COLO668 (cell line): ENCODE data around the gene ZBTB16.

ENCODE experiments used
- DNase-seq: peaks from one replicate; lab custom pipeline; 2025; ENCODE audit not compliant: unreplicated experiment; lab: John Stamatoyannopoulos, UW

ZBTB16 gene

DNA sequence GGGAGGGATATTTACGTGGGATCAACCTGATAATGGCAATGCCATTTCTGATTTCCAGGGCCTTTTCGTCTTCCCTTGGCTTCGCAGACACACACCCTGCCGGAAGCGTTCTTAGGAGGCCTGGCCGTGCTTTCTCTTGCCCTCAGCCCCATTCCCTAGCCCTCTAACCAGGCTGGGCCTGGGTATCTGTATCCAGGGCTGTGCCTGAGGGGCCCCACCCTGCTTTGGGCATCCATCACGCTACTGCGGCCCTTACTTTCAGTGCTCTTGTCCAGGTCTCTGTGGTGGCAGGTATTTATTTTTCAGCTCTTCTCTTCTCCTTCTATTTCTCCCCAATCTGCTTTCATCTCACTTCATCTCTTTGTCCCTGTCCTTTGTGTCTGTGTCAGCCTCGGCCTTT, 105.0 kb downstream of the ZBTB16 start:
- no peak for DNase-seq

DNA sequence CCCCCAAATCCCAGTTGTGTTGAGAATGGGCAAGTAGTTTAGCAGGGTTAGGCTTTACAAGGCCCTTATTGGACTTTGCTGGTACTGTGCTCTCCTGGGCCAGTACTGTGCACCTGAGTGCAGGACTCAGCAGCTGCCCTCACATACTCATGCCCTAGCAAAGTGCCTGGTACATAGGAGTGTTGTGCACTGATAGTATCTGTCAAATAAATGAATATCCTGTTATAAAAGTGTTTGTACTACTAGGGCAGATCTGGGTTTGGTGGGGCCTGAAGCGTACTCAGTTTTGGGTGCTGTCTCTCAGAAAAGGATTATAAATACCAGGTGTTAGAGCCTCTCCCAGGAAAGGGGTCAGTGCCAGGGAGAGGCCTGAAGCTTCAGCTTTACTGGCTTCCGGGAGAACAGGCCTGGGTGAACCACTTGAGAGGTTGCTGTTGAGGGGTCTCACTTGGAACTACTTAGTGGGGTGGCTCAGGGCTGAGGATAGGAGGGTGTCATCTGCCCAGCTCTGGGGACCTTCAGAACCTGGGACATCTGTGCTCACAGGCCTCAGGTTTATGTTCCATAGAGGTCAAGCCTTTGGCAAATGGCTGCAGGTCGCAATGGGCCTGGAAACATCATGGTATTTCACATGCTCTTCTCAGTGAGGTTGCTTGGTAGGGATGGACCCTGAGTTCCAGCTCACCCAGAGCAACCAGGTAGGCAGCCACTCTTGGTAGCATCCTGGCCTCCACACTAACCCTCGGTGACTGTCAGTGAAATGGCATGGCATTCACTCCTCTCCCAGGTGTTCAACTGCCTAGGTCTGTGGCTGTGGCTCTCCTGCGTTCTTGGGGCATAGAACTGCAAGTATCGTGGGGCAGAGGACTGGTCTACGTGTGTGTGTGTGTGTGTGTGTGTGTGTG, 106.1 kb downstream of the ZBTB16 start:
- no peak for DNase-seq

DNA sequence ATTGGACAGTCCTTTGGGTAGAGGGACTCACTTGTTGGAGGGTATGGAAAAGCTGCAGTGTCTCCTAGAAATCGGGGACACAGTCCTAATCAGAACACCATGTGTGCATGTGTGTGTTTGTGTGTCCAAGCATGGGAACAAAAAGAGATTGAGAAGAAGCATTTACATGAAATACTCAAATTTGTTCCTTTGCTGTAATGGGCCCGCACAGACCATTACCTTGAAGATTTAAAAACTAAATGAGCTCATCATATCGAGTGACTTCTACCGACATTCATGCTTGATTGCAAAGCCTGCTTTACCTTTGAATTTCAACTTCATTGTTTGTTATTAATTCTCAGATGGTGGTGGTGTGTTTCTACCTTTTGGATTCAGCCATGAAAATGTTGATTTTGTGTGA, 106.9 kb downstream of the ZBTB16 start:
- no peak for DNase-seq

DNA sequence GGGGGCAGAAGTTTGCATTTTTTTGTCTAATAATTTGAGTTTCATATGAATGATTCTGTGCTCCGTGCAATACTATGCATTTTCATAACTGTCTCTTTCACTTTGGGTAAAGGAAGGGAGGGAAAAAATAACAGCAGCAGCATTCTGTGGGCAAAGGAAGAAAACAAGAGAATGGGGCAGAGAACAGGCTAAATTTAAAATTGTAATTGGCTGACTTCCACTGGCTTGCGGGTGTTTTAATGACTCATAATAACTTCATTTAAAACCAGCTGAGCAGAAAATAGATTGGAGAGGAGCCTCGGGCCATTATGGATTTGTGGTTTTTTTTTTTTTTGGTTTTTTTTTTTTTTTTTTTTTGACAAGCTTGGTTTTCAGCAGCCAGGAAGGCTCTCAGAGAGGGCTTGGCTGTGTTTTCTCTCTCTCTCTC, 107.4 kb downstream of the ZBTB16 start:
- DNase-seq: no peak

DNA sequence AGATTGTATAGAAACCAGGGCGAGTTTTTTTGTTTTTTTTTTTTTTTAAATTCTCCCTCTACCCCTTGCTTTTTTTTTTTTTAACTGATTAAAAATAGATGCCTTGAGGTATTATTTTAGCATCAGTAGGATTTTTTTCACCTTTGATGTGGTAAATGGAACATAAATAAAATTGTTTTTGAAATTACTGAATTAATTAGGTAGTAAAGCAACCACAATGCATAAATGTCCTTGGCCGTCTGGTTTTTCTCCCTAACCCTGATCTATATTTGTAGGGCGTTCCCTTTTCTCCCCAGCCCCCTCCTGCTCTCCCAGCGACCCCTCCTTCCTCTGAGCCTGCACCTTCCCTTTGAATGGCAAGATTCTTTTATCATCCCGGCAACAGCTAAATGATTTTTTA, 107.8 kb downstream of the ZBTB16 start:
- DNase-seq: no peak

DNA sequence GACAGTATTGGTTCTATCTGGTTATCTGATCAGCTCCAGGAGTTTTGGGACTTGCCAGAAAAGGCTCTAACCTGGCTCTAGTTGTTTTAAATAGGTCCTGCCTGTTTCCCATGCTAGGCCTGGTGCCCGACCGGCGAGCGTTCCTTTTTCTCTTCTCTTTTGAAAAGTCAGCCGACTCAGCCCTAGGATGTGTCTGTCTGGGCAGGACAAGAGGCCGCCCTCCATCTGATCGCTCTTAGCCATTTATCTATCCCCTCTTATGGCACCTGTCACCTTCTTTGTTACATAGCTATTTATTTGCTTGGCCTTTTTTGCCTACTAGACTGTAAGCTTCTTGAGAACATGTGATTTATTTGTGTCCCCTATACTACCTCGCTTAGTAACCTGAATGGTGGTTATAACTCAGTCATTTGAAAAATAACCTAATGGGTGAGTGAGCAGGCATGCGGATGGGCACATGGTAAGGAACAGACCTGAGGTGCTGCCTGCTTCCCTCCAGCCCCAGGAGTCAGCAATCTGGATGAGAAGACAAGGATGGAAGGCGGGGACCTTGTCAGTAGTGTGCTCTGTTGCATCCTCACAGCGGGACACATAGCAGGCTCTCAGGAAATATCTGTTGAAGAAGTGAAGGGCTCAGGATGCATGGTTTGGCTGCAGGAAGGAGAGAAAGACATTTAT, 108.4 kb downstream of the ZBTB16 start:
- DNase-seq: no peak

DNA sequence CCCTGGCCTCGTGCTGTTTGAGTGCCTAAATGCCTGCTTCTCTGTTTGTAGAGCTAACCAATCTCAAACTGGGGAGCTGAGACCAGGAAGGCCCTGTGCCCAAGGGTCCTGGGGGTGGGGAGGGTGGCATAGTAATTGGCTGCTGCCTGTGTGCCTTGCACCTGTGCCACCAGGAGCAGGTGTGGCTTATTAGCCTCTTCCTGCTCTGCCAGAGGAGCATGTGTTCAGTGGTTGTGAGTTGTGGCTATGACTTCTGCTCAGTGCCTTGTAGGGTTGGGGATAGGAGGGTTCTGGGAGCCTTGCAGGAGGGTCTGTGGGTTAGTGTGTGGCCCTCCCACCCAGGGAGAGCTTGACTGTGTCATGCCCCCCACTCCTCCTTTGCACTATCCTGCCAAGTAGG, 109.2 kb downstream of the ZBTB16 start:
- DNase-seq: peak; percentile 48

DNA sequence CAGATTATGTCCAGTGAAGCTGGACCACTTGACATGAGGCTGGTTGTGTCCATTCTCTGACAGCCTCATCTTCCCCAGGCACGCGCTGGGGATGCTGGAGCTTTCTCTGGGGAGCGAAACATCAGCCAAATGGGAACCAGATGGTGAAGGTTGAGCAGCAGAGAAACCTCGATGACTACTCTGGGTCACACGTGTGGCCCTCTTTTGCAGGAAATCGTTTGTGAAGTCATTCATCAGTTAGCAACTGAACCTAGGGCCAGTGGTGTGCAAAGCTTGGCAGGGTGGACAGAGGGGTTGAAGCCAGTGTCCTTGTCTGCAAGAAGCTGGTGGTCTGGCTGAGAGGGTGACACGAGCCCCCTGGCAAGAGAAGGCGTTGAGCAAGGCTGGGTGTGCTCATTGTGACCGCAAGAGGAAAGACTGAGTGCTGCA, 109.8 kb downstream of the ZBTB16 start:
- DNase-seq: no peak

DNA sequence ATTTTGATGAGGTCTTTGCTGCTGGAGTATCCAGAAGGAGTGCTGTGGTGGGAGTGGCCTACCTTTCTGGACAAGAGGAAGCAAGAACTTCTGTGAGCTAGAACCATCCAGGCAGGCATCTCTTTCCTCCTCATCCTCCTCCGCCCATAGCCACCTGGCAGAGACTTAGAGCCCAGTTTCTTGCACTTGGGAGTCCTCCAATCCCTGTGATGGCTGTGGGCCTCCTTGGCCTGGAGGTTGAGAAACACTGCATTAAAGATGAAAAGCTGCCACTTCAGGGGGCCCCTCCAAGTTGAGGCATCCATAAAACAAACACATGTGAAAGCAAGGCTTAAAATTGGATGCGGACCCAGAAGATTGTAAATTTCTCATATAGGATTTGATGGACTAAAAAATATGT, 110.3 kb downstream of the ZBTB16 start:
- no peak for DNase-seq

DNA sequence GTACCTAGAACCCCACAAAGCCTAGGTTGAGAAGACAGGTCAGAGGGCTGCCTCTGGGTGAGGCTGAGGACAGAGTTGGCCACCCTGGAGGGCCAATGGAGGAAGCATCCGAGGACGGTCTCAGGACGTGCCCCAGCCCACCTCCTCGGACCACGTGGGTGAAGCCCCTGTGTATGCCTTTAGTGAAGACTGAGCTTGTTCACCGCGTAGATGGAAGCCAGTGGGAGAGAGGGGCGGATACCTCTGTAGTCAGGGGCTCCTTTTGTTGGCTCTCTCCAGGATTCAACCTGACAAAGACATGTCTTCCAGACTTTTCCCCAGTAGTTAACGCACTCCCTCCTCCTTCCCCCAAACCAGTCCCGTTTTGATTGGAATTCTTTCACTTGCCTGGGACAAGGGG, 110.7 kb downstream of the ZBTB16 start:
- DNase-seq: no peak

DNA sequence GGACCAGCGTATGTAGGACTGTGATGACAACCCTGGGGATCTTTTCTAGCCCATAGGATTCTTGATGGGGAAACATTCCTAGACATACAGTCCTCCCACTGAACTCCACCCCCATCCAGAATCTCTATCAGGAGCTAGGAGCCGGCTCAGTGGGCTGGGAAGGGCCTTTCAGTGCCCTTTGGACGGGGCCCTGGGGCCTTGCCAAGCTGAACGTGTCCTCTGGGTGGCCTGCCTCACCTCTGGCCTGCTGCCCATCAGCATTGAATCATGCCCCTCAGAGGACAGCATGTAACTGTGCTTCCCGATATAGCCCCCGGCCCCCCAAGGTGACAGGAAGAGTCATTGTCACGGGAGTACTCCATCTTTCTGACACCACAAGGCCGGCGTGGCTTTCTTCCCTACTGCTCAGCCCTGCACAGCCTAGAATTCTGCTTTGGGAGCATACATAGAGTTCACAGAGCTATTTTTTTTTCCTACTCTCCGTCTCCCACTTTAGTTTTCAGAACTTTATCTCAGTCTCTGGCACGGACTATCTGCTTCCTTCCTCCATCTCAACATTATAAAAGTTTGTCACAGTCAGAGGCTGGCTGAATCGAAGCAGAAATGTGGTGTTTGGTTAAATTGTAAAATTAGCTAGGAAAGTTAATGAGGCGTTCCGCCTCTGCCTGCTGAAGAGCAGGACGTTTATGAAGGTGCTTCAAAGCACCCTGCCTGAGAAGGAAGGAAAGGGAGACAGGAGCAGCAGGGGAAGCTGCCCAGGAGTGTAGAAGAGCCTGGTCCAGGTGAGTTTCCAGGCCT, 111.9 kb downstream of the ZBTB16 start:
- no peak for DNase-seq

DNA sequence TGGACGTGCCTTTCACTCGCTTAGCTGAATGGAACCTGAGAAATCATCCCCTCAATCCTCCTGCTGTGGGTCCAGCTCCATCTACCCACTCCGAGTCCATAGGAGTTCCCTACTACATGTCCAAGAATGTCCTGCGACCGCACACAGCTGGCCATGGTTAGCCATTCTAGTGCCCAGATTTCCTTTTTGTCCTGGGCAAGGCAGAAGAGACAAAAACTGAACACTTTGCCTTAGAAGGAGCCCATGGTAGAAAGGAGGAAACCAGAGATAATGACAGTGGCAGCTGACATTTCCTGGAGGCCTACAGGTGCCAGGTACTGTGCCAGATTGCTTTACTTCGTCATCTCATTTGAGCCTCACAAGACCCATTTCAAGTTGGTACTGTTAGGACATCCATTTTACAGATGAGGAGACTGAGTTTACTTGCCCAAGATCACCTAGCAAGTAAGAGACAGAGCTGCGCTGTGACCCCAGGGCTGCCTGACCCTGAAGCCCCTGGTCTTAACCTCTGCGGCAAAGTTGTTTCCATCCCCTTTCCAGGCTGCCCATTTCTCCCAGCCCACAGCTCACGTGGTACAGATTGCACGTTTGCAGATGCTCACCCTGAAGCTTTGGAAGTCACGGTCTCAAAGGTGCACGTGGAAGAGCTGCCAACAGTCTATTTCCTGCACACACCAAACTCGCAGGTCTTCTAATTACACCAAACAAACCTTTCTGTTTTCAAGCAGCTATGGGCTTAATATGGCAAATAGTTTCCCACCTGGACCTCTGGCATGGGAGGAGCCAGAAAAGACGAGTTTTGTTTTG, 112.7 kb downstream of the ZBTB16 start:
- DNase-seq: no peak

DNA sequence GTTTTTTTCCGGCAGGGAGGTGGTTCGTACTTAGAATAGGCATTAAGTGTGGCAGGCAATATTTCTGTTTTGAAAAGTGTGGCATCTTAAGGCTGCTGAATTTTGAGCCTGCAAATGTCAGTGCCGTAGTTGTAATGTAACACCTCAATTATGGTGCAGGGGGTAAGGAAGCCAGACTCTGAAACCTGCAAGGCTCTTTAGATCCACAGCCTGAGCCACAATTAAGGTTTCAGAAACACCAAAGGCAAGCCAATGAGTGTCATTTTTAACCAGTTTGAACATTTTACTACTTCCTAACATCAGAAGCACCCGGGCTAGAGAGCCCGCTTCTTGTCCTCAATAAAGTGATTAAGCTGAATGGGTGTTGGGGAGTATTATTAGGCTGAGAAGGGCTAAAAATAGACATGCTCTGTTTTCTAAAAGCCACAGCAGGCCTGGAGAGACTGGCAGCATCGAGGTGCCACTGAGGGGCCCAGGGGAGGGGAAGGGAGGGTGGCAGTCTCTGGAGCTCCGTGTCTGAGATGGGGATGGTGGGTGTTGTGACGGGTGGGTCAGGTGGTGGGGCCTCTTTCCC, 113.4 kb downstream of the ZBTB16 start:
- no peak for DNase-seq

DNA sequence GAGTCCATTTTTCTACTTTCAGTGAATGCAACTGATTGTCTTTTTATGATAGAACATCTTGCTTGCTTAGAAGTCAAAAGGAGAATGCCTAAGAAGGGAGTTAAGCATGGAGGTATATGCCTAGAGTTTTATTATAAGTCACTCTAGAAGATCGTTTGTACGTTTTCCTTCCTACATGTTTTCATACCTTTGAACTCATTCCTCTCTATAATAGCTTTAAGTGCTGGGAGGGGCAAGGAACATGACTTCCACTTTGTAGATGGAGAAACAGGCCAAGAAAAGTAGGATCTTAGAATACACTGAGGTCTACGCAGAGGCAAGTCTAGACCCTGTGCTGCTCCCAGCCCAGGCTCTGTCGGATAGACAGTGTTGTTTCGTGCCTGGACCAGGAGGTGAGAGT, 114.3 kb downstream of the ZBTB16 start:
- DNase-seq: no peak

DNA sequence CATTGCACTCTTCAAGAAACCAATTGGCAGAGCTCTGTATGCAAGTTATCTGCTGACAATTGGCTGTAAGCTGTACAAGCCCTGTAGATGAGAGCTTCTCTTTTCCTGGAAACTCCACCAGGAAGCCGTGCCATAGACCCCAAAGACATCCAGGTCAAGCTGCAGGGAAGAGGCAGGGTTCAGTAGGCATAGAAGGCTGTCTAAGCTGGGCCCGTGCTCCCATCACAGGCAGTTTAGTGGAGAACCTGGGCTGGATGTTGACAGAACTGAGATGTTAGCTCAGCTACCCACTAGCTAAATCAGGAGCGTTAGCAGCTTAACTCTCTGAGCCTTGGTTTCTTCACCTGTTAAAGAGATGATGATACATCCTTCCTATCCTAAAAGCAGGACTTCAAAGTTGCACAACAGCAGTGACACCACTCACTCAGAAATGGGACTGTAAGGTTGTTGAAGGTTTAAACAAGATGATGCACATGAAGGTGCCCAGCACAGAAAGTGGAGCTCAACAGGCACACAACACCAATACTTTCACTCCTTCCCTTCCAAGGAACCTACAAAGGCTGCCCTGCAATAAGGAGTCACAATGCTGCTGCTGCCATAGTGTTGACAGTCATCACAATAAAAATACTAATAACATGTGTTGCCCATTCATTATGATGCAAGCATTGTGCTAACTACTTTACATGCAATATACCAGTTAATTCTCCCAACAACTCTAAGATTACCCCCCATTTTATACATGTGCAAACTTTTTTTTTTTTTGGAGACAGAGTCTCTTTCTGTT, 115.4 kb downstream of the ZBTB16 start:
- no peak for DNase-seq

DNA sequence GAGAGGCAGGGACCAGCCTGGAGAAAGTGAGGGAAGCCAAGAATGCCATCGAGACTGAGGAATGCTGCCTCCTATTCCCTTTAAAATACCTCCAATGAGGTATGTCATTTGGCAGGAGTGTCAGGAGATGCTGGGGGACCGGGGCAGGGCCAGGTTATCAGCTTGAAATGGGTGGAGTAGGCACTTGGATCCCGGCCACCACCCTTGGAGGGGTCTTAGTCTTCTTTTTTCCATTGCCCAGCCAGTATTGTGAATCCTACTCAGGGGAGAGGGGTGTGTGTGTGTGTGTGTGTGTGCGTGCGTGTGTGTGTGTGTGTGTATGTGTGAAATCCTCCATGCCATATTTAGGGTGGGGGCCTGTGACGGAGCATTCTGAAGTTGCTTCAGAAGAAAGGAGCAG, 116.2 kb downstream of the ZBTB16 start:
- DNase-seq: no peak

DNA sequence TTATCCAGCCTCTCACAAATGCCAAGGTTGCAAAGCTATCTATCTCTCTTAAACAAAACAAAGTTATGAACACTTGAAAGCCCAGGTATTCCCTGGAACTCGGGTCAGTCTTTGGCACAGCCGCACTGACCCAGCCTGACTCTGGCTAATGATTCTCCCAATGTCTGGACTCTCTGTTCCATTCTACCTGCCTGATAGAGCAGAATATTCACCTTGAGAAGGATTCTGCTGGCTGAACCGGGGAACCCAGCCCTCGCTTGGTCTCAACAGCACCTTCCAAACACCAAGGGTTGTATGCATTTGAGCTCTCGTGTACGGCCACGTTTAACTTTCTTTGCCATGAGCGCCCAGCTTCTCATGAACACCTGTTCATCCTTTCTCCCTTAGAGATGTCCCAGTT, 116.8 kb downstream of the ZBTB16 start:
- DNase-seq: no peak

DNA sequence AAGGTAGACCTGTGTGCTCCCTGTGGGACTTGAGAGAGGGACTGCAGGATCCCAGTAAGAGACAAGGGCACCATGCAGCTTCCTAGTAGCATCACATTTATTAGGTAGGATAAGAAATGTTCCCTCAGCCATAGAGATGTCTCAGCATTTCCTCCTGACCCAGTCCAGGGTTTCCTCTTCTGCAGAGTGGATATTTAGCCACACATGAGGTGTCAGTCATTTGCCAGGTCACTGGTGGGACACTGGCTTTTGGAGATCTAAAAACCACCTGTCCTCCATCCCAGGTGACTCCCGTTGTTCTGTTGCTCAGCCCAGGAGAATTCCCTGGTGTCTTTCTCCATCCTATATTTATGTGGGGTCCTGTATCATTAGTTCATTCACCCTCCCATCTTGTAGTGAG, 119.1 kb downstream of the ZBTB16 start:
- no peak for DNase-seq

DNA sequence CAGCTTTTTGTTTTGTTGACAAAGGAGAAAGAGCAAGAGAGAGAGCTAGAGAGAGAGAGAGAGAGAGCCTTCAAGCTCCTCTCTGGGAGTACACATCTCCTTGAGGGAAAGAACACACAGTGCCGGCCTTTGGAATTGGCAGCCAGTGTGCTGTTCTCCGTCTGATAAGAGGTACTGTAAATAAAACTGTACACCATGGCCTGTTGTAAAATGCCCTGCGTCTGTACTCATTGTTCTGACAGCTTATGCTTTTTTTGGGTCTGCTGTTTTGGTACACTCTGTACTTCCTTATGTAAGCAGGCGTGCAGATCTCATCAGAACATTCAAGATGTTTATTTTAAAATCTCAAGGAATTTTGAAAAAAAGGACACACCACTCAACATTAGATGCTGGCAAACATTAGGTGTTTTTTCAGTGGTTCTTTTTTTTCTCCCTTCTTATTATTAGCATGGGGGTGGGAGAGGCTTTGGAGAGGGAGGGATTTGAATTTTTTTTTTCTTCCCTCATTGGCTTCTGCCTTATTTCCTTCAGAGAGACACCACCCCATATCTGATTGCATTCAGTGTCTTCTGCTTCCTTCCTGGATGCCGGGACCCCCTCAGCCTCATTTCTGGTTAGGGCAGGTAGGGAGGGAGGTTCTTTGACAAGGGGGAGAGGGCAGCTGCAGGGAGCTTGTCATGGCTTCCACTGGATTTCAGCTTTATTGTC, 119.9 kb downstream of the ZBTB16 start:
- DNase-seq: peak; percentile 18
